Mucosa of descending colon (tissue), 3 donors: Measurements from ENCODE around the gene TMEM184A. TPM values are rescaled to one million over a fixed set of nuclear protein-coding genes. Genes with fewer than 3 reads are reported as not detected.

Source experiments
- ATAC-seq: fragments of 200-7000 bp; cut with Tn5 transposase; one replicate; pipeline ENCODE4 v1.9.1; 2020; ENCODE audit warnings: mild to moderate bottlenecking, moderate library complexity
- DNase-seq, 3 donors: peaks; one replicate each; pipeline ENCODE4 v3.0.0-alpha.2; 2020
- H3K36me3 ChIP-seq: fragments of 200-600 bp; one replicate; pipeline ENCODE4 v1.8.0; 2021; ENCODE audit warnings: low read depth, mild to moderate bottlenecking
- H3K4me1 ChIP-seq: fragments of 200-600 bp; one replicate; pipeline ENCODE4 v1.8.0; 2021; ENCODE audit warnings: low read depth, mild to moderate bottlenecking
- H3K4me3 ChIP-seq: fragments of 200-600 bp; one replicate; pipeline ENCODE4 v1.8.0; 2021; ENCODE audit warnings: mild to moderate bottlenecking
- H3K9me3 ChIP-seq: fragments of 200-600 bp; one replicate; pipeline ENCODE4 v1.8.0; 2021; ENCODE audit warnings: mild to moderate bottlenecking
- CTCF ChIP-seq: fragments of 200-600 bp; IDR thresholded peaks from one replicate; pipeline ENCODE4 v1.8.0; 2022; ENCODE audit warnings: antibody characterized with exemption, mild to moderate bottlenecking
- intact Hi-C, 2 donors: fragments of 100-400 bp; cut with DNase I in 1 of 2; cut with micrococcal nuclease in 1 of 2; formaldehyde crosslinking; loops; one replicate each; pipeline versions ENCODE4 v1.11.0 to v1.11.1; 2022; cut with DNase I, micrococcal nuclease
- total RNA-seq, 3 donors: library from RNA; stranded (reverse); fragmentation: NEBNext Ultra II Directional in 2 of 3; extraction: Animal tissue kit (Norgen Biotek cat#: 25700) in 2 of 3; gene quantifications; one replicate each; pipeline versions ENCODE4 v1.2.1 to v1.2.4, GENCODE V29; 2021 to 2023
- donor health status: DM: no; HTN: no; CAD: no; lungs with moderate emphysema.
- donor health status: DM: no; HTN: no; CAD: no.
- donor health status: DM: no; HTN: yes; CAD: no.

Gene TMEM184A
- total RNA-seq, 3 donors from 2014 or later = 36.7 to 87.9 (median 66.0) TPM

GRCh38 chr7:1503816-1504775 is 51.9 kb downstream of the TMEM184A start, which contains the start of gene INTS1:
TSS of gene INTS1 (minus strand) at chr7:1504389. CDS start at chr7:1503960, 429 bp downstream.
- peak; percentile 94 for DNase-seq
- peak; percentile 94 for ATAC-seq
- intact Hi-C loops = no loop called here
- H3K36me3 ChIP-seq = no peaks in the 10 kb centered on the region
- peak within 1 kb of the TSS; percentile 83 for H3K4me3 ChIP-seq
- no peaks in the 10 kb centered on the region for H3K9me3 ChIP-seq
- TF ChIP-seq CTCF = peak; percentile 94
- H3K4me1 ChIP-seq = peaks cover 6% of the 10 kb centered on the region

DNA sequence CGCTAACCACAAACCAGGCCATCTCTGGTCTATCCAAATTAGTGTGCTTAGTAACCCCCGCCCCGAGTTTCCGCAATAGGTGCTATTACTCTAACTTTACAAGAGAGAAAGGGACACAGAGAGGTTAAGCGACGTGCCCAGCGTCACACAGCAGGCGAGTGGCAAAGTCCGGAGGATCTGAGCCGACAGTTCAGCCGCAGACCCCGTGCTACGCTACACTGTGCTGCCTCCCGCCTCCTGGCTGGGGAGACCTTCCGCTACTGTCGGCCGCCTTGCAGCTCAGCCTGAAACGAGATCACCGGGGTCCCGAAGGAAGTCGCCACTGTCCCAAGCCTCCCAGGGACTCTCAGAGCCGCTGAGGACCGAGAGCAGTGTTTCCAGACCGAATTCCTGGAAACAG is 52.6 kb downstream of the TMEM184A start:
- H3K36me3 ChIP-seq = no peaks in the 10 kb centered on the region
- H3K9me3 ChIP-seq = no peaks in the 10 kb centered on the region
- intact Hi-C loops = no loop called here
- DNase-seq (peak; percentile 20 to 60 (median 43)), ATAC-seq (no peak)
- peak overlapping the region; percentile 83 for H3K4me3 ChIP-seq
- H3K4me1 ChIP-seq = peaks cover 6% of the 10 kb centered on the region
- TF ChIP-seq CTCF = no peak

DNA sequence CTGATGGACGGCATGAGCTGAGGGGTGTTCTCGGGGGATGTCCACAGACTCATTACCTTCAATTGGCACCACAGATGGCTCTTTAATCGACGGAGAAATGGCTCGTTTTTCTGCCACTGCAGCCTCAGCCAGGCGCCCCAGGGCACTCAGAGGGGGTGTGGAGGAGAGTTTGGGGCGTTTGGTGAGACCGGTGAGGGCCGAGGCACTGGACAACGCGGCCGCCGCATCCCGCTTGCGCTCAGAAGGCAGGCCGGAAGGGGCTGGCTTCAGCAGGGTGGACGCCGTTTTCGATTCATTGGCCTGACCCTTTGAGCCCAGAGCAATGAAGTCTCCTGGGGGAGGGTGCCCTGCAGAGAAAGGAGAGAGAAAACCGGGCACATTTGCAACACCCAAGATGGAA is 53.2 kb downstream of the TMEM184A start:
- no peak for TF ChIP-seq CTCF
- Histone ChIP-seq H3K4me3 (no peak overlapping the region), H3K9me3 (no peaks in the 10 kb centered on the region), H3K4me1 (peaks cover 6% of the 10 kb centered on the region), H3K36me3 (no peaks in the 10 kb centered on the region)
- intact Hi-C loops = no loop called here
- ATAC-seq = no peak
- peak in 1 of 3 donors; percentile 52 for DNase-seq

GRCh38 chr7:1501487-1502270 is 54.3 kb downstream of the TMEM184A start:
- Histone ChIP-seq H3K4me3 (no peak overlapping the region), H3K4me1 (peaks cover 6% of the 10 kb centered on the region), H3K36me3 (peaks cover 6% of the 10 kb centered on the region), H3K9me3 (no peaks in the 10 kb centered on the region)
- DNase-seq (no peak), ATAC-seq (no peak)
- intact Hi-C loops = no loop called here
- TF ChIP-seq CTCF = no peak

DNA sequence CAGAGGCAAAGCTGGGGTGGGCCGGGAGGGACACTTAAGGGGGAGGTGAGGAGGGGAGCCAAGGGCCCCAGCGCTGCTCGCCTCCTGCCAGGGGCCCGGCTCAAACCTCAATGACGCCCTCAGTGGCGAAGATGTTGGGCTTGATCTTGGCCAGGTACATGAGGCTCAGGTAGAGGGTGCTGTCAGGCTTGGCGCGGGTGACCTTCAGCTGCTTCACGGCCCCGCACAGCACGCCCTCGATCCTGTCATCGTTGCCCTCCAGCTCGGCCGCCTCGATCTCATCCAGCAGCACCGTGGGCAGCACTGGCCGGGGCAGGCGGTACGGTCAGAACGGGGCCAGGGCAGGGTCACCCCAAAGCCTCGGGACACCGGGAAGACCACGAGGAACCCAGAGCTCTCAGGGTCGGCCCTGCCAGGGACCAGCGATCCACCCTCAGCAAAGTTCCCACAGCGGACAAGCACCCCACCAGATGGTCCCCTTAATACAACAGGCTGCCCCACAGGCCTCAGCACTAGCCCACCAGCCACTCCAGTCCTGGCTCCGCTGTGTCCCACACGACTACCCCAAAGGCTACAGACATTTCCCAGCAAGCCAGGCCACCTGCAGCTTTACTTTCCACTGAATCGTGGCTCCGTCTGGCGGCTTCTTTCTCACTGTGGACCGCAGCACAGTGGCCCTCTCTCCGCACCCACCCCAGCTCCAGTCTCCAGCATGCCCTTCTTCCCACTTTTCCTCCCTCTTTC is 55.8 kb downstream of the TMEM184A start:
- TF ChIP-seq CTCF = no peak
- DNase-seq (no peak), ATAC-seq (no peak)
- H3K4me3 ChIP-seq = no peak overlapping the region
- H3K9me3 ChIP-seq = no peaks in the 10 kb centered on the region
- intact Hi-C loops = no loop called here
- H3K36me3 ChIP-seq = peaks cover 7% of the 10 kb centered on the region
- H3K4me1 ChIP-seq = peaks cover 6% of the 10 kb centered on the region
